ENCODE results near the gene CEBPZOS.

DNA sequence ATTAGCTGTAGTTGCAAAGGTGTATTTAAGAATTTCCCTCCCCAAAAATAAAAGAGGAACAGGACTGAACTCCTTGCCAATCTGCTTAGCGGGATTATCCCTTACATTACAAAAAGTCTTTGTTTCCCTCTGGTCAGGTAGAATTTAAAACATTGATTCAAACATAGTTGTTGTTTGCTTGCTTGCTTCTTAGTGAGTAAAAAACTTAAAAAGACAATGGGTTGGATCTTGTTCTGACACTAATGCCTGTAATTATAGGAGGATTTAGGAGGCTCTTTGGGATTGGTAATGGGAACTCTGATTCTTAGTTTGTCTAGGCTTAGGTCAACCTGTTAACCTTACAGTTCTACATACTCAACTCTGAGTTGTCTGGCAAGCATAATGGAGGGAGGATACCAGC is 3.7 kb upstream of the CEBPZOS start:
- TF ChIP-seq, protein P1, sequence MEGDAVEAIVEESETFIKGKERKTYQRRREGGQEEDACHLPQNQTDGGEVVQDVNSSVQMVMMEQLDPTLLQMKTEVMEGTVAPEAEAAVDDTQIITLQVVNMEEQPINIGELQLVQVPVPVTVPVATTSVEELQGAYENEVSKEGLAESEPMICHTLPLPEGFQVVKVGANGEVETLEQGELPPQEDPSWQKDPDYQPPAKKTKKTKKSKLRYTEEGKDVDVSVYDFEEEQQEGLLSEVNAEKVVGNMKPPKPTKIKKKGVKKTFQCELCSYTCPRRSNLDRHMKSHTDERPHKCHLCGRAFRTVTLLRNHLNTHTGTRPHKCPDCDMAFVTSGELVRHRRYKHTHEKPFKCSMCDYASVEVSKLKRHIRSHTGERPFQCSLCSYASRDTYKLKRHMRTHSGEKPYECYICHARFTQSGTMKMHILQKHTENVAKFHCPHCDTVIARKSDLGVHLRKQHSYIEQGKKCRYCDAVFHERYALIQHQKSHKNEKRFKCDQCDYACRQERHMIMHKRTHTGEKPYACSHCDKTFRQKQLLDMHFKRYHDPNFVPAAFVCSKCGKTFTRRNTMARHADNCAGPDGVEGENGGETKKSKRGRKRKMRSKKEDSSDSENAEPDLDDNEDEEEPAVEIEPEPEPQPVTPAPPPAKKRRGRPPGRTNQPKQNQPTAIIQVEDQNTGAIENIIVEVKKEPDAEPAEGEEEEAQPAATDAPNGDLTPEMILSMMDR (conservative IDR thresholded peaks at IDR 0.05; ENCODE audit: low read depth, low read length), result no peak
- TF ChIP-seq MAZ (IDR thresholded peaks at IDR 0.05; ENCODE audit: borderline replicate concordance, low read depth, low read length) (no peak), CEBPB (IDR thresholded peaks at IDR 0.05; ENCODE audit: low read depth, low read length) (no peak), SMC3 (IDR thresholded peaks at IDR 0.05; ENCODE audit: low read depth, low read length) (no peak), CHD1 (IDR thresholded peaks at IDR 0.05; ENCODE audit: low read depth, low read length) (no peak), RAD21 (IDR thresholded peaks at IDR 0.05; ENCODE audit: low read length) (no peak)
